ENCODE measurements around the gene SLC11A2. TPM values are rescaled to one million over a fixed set of nuclear protein-coding genes. Genes with fewer than 3 reads are reported as not detected.

SLC11A2 gene
- total RNA-seq, 1 donor from 2014 or later, result 43.7 TPM

DNA sequence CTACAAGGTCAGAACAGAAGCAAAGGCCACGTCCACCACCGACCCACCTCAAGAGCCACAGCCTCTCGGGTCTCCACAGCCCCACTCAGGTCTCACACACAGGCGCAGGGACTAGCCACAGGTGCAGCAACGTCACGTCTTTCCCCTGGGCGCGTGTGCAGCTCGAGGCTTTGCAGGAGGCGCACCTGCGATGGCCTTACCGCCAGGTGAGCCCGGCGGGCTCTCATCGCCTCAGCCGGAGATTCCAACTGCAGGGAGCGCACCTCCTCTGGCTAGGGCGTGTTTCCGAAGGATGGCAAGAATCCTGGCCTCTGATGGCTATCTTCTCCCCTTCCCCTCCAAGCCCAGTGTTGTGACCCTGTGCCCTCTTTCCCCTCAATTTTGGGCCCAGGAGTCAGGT, 73.7 kb downstream of the SLC11A2 start, which contains the start of gene HIGD1C:
TSS of gene HIGD1C (plus strand) at position 35 of the 400 bp plus-strand sequence. CDS start 1,455 bp downstream, outside the sequence.
- no peak within 1 kb of the TSS for H3K4me3 ChIP-seq (ENCODE audit: low read depth, low read length)
- TF ChIP-seq CTCF (conservative IDR thresholded peaks at IDR 0.05; ENCODE audit: low read depth, low read length), result no peak
- DNase-seq (ENCODE audit: low read depth), result no peak

- no peak for DNase-seq (ENCODE audit: low read depth)
- no peak for TF ChIP-seq CTCF (conservative IDR thresholded peaks at IDR 0.05; ENCODE audit: low read depth, low read length)
- no peak overlapping the region for H3K4me3 ChIP-seq (ENCODE audit: low read depth, low read length)
Measured at GRCh38 chr12:50951112-50951511, 75.1 kb downstream of the SLC11A2 start.

DNA sequence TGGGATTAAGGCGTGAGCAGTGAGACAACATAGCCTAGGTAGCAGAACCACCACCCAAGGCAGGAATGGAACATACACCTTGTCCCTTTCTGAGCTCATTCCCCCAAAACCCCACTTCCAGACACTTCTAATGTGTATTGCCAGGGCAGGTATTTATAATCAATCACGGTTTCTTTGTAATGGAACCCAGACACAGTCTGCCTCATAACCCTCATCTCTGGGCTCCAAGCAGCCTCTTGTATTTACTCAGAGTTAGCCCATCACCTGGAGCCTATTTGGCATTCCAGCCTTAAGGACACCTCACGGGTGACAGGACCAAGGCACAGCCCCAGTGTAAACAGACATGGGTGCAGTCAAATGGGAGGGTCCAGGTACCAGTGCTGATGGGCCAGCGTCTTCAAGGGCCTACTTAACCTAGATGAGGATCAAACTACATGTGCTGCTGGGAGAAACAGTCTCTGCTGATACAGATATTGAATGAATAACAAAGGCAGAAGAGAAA, 76.3 kb downstream of the SLC11A2 start:
- TF ChIP-seq CTCF (conservative IDR thresholded peaks at IDR 0.05; ENCODE audit: low read depth, low read length), result no peak
- DNase-seq (ENCODE audit: low read depth), result no peak
- no peak overlapping the region for H3K4me3 ChIP-seq (ENCODE audit: low read depth, low read length)

DNA sequence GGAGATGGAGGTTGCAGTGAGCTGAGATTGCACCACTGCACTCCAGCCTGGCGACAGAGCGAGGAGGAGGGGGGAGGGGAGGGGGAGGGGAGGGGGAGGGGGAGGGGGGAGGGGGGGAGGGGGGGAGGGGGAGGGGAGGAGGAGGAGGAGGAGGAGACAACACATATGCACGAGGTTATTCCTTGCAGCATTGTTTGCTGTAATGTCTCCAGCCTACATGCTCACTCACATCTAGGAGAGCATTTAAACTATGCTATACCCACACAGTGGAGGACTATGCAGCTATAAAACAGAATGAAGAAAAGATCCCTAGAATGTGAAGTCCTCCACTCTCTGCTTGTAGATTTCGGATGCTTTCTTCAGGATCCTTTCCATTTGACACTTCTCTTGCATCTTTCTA, 77.4 kb downstream of the SLC11A2 start:
- DNase-seq (ENCODE audit: low read depth), result no peak
- no peak overlapping the region for H3K4me3 ChIP-seq (ENCODE audit: low read depth, low read length)
- TF ChIP-seq CTCF (conservative IDR thresholded peaks at IDR 0.05; ENCODE audit: low read depth, low read length), result no peak

DNA sequence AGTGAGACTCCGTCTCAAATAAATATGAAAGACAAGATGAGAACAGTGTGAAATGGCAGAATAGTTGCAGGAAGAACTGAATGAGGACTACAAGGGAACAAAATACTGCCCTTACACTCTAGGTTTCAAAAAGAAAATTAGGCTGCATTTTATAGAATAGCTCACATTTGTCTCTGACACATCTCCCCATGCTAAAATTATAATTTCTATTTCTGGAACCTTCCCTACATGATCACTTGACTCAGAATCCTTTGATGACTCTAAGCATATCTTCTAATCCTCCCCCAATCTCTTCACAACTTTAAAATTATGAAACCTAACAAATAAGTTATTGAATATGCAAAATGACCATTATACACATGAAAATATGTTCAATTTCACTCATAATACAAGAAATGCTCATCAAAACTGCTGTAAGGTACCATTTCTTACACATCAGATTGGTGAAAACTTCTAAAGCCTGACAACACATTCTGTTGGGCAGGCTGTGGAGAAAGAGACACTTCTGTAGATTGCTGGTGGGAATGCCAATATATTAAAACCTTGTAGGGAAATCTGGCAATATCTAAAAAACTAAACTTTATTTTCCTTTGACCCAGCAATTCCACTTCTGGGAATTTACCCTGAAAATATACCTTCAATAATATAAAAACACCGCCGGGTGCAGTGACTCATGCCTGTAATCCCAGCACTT, 78.1 kb downstream of the SLC11A2 start:
- TF ChIP-seq CTCF (conservative IDR thresholded peaks at IDR 0.05; ENCODE audit: low read depth, low read length), result no peak

GRCh38 chr12:50937653-50938052, 88.5 kb downstream of the SLC11A2 start:
- TF ChIP-seq CTCF (conservative IDR thresholded peaks at IDR 0.05; ENCODE audit: low read depth, low read length), result no peak
- H3K4me3 ChIP-seq (ENCODE audit: low read depth, low read length), result no peak overlapping the region
- no peak for DNase-seq (ENCODE audit: low read depth)

More for the DNA sequence above, 78.1 kb downstream of the SLC11A2 start:
- DNase-seq (ENCODE audit: low read depth), result no peak
- no peak overlapping the region for H3K4me3 ChIP-seq (ENCODE audit: low read depth, low read length)
